Measurements from ENCODE around the gene BLOC1S1.

Gene BLOC1S1

GRCh38 chr12:55728186-55728938, 12.5 kb downstream of the BLOC1S1 start:
- DNase-seq (ENCODE audit: low read depth), result no peak

GRCh38 chr12:55728939-55729818, 13.3 kb downstream of the BLOC1S1 start, which contains the start of gene CD63:
Gene CD63, minus strand, starts transcription at chr12:55729009. Its CDS starts 668 bp downstream, at chr12:55728341.
- peak; percentile 88 for DNase-seq (ENCODE audit: low read depth)

- DNase-seq (ENCODE audit: low read depth), result no peak
Measured at GRCh38 chr12:55729819-55730818, 14.3 kb downstream of the BLOC1S1 start.

- DNase-seq (ENCODE audit: low read depth), result no peak
Measured at GRCh38 chr12:55732288-55732687, 16.4 kb downstream of the BLOC1S1 start.

GRCh38 chr12:55733021-55733555, 17.2 kb downstream of the BLOC1S1 start:
- no peak for DNase-seq (ENCODE audit: low read depth)

- no peak for DNase-seq (ENCODE audit: low read depth)
Measured at GRCh38 chr12:55733858-55734257, 18.0 kb downstream of the BLOC1S1 start.

GRCh38 chr12:55734595-55734994, 18.7 kb downstream of the BLOC1S1 start:
- DNase-seq (ENCODE audit: low read depth), result no peak

GRCh38 chr12:55736076-55736475, 20.2 kb downstream of the BLOC1S1 start:
- DNase-seq (ENCODE audit: low read depth), result no peak

GRCh38 chr12:55736780-55737580, 21.1 kb downstream of the BLOC1S1 start:
- DNase-seq (ENCODE audit: low read depth), result no peak

GRCh38 chr12:55737581-55738122, 21.8 kb downstream of the BLOC1S1 start:
- DNase-seq (ENCODE audit: low read depth), result no peak

- DNase-seq (ENCODE audit: low read depth), result no peak
Measured at GRCh38 chr12:55738123-55739024, 22.5 kb downstream of the BLOC1S1 start.

GRCh38 chr12:55739025-55739378, 23.2 kb downstream of the BLOC1S1 start:
- no peak for DNase-seq (ENCODE audit: low read depth)

- DNase-seq (ENCODE audit: low read depth), result no peak
Measured at GRCh38 chr12:55741931-55742680, 26.3 kb downstream of the BLOC1S1 start.

- no peak for DNase-seq (ENCODE audit: low read depth)
Measured at GRCh38 chr12:55742719-55743405, 27.0 kb downstream of the BLOC1S1 start, which contains the start of gene GDF11. Gene GDF11, plus strand, starts transcription at chr12:55743122. Its CDS starts 195 bp downstream, at chr12:55743317.

GRCh38 chr12:55743406-55744339, 27.8 kb downstream of the BLOC1S1 start:
- no peak for DNase-seq (ENCODE audit: low read depth)

GRCh38 chr12:55744340-55745030, 28.6 kb downstream of the BLOC1S1 start:
- no peak for DNase-seq (ENCODE audit: low read depth)

All from non-pigmented ciliary epithelial cell (primary cell).